UCSD-AML1 (cell line): Measurements from ENCODE around the gene COL5A3.
"Not testable (repeated sequence)": the region's sequence is repeated elsewhere in the genome, so short reads cannot be mapped to it uniquely, and the experiment has no call there.

Source experiments
- DNase-seq: peaks from one replicate; lab custom pipeline; 2025; ENCODE audit not compliant: unreplicated experiment; lab: John Stamatoyannopoulos, UW

The COL5A3 gene

GRCh38 chr19:9972103-9972502 lies 38.2 kb downstream of the COL5A3 start:
- no peak for DNase-seq

DNA sequence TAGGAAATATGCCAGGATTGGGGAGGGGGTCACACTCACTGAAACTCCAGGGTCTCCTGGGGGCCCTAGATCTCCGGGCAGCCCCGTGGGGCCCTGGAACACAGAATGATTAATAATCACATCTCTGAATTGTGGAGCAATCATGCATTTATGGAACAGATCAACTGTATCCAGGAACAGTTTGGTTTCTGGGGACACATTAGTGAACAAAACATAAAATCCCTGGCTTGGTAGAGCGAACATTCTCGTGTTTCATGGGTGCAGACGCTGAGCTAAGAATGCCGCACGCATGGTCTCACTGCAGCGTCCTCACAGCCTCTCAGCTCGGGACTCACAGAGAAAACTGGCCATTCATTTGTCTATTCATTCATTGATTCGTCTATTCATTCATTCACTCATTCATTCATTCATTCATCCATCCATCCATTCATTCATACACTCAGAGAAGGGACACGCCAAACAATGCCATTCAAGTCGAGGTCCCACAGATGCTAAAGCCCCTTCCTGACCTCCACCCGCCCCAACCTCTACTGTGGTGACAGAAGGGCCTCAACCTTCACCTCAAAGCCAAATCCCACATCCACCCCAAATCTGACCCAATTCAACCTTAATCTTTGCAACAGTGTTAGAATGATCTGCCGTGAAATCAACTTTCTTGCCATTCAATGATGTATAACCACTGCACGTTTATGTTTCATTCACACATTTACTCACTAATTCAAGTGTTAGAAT lies 39.0 kb downstream of the COL5A3 start:
- DNase-seq: no peak

DNA sequence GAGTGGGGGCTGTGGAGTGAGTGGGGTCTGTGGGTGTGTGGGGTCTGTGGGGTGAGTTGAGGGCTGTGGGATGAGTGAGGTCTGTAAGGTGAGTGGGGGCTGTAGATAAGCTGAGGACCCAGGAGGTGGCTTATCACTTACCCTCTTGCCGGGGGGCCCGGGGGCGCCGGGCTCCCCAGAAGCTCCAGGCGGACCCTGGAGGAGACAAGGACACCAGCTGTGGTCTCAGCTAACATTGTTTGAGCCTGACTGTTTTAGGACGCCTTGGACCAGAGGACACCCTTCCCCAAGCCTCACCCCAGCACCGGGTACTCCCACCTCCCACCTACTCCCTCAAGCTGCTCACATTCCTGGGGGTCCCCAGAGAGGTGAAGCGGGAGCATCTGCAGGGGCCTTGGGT lies 39.8 kb downstream of the COL5A3 start:
- DNase-seq: no peak

- DNase-seq: no peak
Measured at GRCh38 chr19:9969688-9969975, 40.7 kb downstream of the COL5A3 start.

DNA sequence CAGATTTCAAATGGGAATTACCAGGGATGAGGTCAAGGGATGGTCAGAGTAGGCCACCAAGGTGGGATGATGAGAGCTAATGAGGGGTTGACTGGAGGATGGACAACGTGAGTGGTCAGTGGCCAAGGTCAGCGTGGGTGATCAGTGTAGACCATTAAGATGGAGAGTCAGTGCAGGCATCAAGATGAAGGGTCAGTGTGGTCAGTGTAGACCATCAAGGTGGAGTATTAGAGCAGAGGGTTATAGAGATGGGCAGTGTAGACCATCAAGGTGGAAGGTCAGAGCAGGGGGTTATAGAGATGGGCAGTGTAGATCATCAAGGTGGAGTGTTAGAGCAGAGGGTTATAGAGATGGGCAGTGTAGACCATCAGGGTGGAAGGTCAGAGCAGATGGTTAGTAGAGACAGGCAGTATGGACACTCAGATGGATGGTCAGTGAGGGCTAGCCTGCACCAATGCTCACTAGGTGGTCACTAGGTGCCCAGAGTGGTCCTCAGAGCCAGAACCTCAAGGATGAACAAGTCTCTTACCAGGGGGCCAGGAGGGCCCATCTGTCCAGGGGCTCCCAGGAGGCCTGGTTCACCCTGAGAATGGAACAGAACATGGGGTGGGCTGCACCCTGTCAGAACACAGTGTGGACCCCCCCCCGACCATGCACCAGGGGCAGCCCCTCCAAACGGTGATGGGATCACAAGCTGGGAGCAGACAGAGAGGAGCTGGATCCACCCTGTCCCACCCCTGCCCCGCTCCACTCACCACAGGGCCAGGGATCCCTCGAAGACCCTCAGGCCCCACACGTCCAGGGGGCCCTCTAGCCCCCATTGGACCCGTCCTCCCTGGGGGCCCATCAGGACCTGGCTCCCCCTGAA lies 41.2 kb downstream of the COL5A3 start:
- DNase-seq: no peak

DNA sequence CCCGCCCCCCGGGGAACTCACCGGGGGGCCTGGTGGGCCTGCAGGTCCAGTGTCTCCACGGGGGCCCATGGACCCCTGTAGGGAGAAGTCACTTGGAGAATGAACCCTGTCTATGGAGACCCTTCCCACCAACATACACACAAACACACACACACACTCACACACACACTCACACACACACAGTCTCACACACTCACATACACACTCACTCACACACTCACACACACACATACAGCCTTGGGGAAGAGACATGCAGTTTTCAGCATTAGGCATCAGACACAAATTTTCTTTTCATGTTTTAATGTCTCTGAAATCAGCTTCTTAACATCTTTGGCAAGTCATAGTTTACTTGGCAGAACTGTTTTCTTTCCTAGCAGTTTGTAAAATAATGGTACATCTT lies 43.0 kb downstream of the COL5A3 start:
- DNase-seq: no peak

DNA sequence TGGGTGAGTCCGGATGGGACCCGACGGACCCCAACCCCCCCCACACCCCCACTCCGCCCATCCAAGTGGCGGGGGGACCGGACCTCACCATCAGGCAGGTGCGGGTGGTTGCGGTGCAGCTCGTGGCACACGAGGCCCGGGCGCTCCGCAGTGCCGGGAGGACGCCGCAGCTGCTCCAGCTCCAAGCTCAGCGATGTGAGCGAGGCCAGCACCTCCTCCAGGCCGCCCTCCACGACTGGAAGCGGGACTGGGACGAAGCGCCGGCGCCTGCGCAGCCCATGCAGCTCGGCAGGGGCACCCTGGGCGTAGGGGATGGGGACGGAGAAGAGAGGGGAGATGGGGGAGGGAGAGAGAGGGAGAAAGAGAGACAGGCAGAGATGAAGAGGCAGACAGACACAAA lies 43.9 kb downstream of the COL5A3 start:
- no peak for DNase-seq

- DNase-seq: no peak
Measured at GRCh38 chr19:9966024-9966423, 44.3 kb downstream of the COL5A3 start.

DNA sequence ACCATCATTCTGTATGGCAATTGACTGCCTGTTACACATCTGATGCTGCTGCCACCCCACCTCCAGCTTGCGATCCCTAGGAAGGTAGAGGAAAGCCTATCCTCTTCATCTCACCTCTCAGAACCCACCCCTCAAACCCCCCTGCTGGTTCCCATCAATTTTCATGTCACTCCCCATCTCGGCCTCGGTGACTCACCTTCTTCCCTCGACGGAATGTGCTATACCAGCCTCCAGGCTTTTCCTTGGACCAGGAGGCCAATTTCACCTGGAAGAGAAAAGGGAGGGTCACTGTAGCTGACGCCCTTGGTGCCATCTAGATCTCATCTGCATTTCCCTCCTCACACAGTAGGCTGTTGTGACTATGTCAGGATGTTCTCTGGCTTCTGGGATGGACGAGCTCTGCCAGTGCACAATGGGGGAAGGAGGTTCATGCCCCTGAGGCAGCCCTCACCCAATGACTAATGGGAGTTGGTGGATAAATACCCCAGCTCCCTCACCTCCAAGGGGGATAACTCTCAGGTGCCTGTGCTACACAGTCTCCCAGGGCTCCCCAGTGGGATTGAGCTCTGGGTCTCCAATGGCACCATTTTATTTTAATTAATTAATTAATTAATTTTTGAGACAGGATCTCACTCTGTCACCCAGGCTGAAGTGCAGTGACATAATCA lies 47.5 kb downstream of the COL5A3 start:
- no peak for DNase-seq

GRCh38 chr19:9961103-9961502 lies 49.2 kb downstream of the COL5A3 start:
- no peak for DNase-seq

- DNase-seq: no peak
Measured at GRCh38 chr19:9958379-9958821, 51.9 kb downstream of the COL5A3 start.

- no peak for DNase-seq
Measured at GRCh38 chr19:9956956-9957355, 53.3 kb downstream of the COL5A3 start.

DNA sequence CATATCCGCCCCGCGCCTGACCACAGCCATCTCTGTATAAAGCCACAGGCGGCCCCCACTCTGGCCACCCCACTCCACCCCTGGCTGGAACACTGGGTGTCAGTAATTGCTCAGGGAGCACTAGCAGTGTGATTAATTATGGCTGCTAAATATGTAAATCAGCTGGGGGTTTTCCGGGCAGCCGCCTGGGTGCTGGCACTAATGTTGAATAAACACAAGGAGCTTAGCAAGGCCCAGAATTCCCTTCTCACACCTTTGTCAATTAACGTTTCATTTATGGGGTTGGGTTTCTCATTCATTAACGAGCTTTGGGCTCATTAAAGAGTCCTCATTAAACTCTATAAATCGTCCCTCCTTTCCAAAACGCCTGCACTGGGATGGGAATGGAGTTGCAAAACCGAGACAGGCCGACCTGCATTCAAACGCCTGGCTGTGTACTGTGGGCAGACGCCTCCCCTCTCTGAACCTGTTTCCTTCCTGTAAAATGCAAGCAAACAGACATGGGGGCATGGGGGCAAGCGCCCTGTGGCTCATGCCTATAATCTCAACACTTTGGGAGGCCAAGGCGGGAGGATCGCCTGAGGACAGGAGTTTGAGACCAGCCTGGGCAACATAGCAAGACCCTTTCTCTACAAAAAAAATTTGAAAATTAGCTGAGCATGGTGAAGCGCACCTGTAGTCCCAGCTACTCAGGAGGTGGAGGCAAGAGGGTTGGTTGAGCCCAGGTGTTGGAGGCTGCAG lies 56.3 kb downstream of the COL5A3 start:
- no peak for DNase-seq

DNA sequence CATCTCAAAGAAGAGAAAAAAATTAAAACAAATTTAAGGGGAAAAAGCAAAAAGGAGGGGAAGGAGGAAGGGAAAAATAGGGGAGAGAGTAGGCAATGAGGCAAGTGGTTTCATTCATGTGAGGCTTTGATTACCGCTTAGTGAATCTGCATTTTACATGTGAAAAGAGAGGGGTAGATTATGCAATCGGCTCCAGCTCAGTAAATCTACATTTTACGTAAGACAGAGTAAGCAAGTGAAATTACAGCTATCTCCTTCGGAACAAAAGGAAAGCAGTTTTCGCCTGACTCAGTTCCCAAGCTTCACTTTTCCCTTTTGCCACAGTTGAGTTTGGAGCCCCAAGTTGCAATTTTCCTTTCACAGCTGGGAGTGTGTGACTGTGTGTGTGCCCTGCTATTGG lies 58.0 kb downstream of the COL5A3 start:
- DNase-seq: no peak

- no peak for DNase-seq
Measured at GRCh38 chr19:9947441-9947840, 62.9 kb downstream of the COL5A3 start.

- DNase-seq: not testable (repeated sequence)
Measured at GRCh38 chr19:9946528-9947125, 63.7 kb downstream of the COL5A3 start.

GRCh38 chr19:9945319-9945966 lies 64.9 kb downstream of the COL5A3 start:
- no peak for DNase-seq

DNA sequence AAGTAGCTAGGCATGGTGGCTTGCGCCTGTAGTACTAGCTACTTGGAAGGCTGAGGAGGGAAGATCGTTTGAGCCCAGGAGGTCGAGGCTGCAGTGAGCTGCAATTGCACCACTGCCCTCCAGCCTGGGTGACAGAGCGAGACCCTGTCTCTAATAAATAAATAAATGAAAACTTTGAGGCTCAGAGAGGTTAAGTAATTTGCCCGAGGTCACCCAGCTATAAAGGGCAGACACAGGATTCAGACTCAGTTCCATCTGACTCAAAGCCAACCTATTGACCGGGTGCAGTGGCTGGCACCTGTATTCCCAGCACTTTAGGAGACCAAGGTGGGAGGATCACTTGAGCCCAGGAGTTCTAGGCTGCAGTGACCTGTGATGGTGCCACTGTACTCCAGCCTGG lies 66.6 kb downstream of the COL5A3 start:
- no peak for DNase-seq

DNA sequence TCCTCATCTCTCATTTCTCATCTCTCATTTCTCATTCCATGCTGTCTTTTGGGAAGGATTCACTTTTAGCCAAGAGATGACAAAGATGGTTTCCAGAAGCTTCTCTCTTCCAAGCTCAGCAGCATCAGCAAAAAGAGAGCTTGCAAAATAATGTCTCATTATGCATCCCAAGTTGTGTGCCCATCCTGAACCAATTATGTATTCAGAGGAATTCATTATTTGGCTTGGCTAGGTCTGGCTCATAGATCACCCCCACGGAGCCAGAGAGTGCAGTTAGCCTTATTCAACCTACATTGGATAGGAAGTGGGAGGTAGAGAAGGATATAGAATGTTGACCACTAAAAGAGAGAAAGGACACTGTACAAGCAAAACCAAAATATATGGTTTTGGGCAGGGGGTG lies 68.6 kb downstream of the COL5A3 start:
- no peak for DNase-seq

DNA sequence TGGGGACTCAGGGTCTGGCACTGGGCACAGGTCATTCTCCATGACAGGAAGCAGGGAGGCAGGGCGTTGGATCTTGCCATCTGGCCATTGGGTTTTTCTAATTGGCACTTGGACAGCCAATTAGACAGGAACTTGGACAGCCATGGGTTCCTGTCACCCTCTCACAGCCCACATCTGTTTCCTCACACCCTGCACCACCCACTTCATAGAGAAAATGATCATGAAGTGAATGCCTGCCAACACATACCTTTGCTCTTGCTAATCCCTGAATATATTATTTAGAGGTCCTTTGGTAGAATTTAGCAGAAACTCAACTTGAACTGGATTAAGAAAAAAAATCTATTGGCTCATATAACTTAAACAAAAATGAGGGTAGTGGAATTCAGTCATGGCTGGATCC lies 69.1 kb downstream of the COL5A3 start:
- DNase-seq: no peak
